Esophagus squamous epithelium (tissue), 5 donors: ENCODE results near the gene ZNF525. TPM values are rescaled to one million over a fixed set of nuclear protein-coding genes. Genes with fewer than 3 reads are reported as not detected.

Experiments
- DNase-seq: peaks from one replicate; lab custom pipeline; 2025; lab: John Stamatoyannopoulos, UW
- H3K27ac ChIP-seq, 4 donors: fragments of 200-600 bp; sonication (generic); one replicate each; pipeline ENCODE4 v1.5.1; 2016 to 2019; ENCODE audit warnings: mild to moderate bottlenecking in 1 of 4
- H3K27me3 ChIP-seq, 4 donors: fragments of 200-600 bp; sonication (generic); 1 replicate in 3 of 4; 2 replicates in 1 of 4; pipeline versions ENCODE4 v1.5.1 to v1.6.0; 2017 to 2021; ENCODE audit warnings: antibody characterized with exemption in 1 of 4
- H3K36me3 ChIP-seq, 3 donors: fragments of 200-600 bp; sonication (generic); one replicate each; pipeline ENCODE4 v1.5.1; 2016 to 2019
- H3K4me1 ChIP-seq, 3 donors: fragments of 200-600 bp; sonication (generic); one replicate each; pipeline ENCODE4 v1.5.1; 2017 to 2019
- H3K4me3 ChIP-seq, 4 donors: fragments of 200-600 bp; sonication (generic); 1 replicate in 3 of 4; 2 replicates in 1 of 4; pipeline ENCODE4 v1.5.1; 2016 to 2019; ENCODE audit warnings: mild to moderate bottlenecking in 2 of 4, moderate library complexity in 1 of 4
- H3K9me3 ChIP-seq, 3 donors: fragments of 200-600 bp; sonication (generic); one replicate each; pipeline ENCODE4 v1.5.1; 2016 to 2019
- POLR2A ChIP-seq, 4 donors: fragments of 450-650 bp; IDR thresholded peaks; one replicate each; pipeline ENCODE4 v1.6.1; 2017; ENCODE audit warnings: antibody characterized with exemption in 4 of 4, mild to moderate bottlenecking in 4 of 4, moderate library complexity in 3 of 4
- WGBS, 2 donors: methylation state at CpG; one replicate each; pipeline ENCODE4 v1.1.5; 2018; 5-methylcytosine and 5-hydroxymethylcytosine counted together
- intact Hi-C: fragments of 100-400 bp; cut with DNase I; formaldehyde crosslinking; loops from one replicate; pipeline ENCODE4 v1.15.0; 2022
- total RNA-seq, 4 donors: library from RNA; depleted of rRNA; stranded (reverse); fragments of >200 nt; gene quantifications; one replicate each; pipeline ENCODE4 v1.1.0, GENCODE V29; 2016
- TF ChIP-seq, protein P1 (sequence below), 6 experiments: fragments of 450-650 bp in 4 of 6; fragments of 200-600 bp in 2 of 6; sonication (generic) in 2 of 6; IDR thresholded peaks; one replicate each; pipeline ENCODE4 v1.5.1; 2016 to 2019; ENCODE audit warnings: antibody characterized with exemption in 6 of 6, mild to moderate bottlenecking in 4 of 6, moderate library complexity in 4 of 6
- donor health status: DM: yes; HTN: yes; CAD: no.

ZNF525 gene
- total RNA-seq, 4 donors from 2014 or later = 2.3 to 17.4 (median 6.2) TPM

DNA sequence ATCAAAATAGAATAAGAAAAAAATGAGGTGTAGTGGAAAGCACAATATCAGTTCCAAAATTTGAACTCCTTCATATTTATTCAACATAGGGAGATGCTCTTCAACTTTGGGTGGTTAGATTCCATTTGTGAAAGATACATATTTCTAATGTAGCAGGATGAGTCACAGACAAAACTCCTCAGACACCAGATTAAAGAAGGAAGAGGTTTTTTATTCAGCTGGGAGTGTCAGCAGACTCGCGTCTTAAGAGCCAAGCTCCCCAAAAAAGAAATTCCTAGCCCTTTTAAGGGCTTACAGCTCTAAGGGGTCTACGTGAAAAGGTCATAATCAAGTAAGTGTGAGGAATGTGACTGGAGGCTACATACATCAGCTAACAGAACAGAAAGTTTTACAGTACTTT lies 22.7 kb downstream of the ZNF525 start:
- peaks cover 0 to 87% (median 47%) of the 10 kb centered on the region in 3 donors for H3K9me3 ChIP-seq
- WGBS, 2 donors = 69 to 85% methylated on average over 3 of the region's 3 CpGs

DNA sequence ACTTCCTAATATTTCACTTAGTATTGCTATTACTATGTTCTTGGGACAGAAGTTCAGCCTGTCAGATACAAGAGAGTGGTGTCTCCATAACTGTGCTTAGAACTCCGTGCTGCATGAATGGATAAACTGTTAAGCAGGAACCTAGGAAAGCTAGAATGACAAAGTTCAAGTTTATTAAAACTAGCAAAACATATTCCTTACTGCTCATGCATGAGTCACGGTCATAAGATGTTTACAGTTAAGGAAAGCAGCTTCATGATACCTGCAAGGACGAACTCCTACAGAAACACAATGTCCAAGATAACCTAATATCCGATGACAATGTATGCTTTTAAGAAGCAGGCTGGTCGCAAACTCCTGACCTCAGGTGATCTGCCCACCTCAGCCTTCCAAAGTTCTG lies 23.4 kb downstream of the ZNF525 start:
- 89% methylated on average over 5 of the region's 5 CpGs for WGBS, 2 donors
- TF ChIP-seq, protein P1, sequence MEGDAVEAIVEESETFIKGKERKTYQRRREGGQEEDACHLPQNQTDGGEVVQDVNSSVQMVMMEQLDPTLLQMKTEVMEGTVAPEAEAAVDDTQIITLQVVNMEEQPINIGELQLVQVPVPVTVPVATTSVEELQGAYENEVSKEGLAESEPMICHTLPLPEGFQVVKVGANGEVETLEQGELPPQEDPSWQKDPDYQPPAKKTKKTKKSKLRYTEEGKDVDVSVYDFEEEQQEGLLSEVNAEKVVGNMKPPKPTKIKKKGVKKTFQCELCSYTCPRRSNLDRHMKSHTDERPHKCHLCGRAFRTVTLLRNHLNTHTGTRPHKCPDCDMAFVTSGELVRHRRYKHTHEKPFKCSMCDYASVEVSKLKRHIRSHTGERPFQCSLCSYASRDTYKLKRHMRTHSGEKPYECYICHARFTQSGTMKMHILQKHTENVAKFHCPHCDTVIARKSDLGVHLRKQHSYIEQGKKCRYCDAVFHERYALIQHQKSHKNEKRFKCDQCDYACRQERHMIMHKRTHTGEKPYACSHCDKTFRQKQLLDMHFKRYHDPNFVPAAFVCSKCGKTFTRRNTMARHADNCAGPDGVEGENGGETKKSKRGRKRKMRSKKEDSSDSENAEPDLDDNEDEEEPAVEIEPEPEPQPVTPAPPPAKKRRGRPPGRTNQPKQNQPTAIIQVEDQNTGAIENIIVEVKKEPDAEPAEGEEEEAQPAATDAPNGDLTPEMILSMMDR (IDR thresholded peaks at IDR 0.05) = no peak
- no peak for TF ChIP-seq POLR2A (IDR thresholded peaks at IDR 0.05)
- peaks cover 0 to 79% (median 43%) of the 10 kb centered on the region in 3 donors for H3K9me3 ChIP-seq

More for the DNA sequence above, 22.7 kb downstream of the ZNF525 start:
- intact Hi-C loops = no loop called here
- no peak for TF ChIP-seq POLR2A (IDR thresholded peaks at IDR 0.05)
- Histone ChIP-seq H3K36me3 (peaks cover 0 to 21% (median 0%) of the 10 kb centered on the region in 3 donors), H3K27me3 (no peaks in the 10 kb centered on the region), H3K27ac (no peak overlapping the region), H3K4me1 (no peaks in the 10 kb centered on the region), H3K4me3 (no peak overlapping the region)
- DNase-seq = no peak

DNA sequence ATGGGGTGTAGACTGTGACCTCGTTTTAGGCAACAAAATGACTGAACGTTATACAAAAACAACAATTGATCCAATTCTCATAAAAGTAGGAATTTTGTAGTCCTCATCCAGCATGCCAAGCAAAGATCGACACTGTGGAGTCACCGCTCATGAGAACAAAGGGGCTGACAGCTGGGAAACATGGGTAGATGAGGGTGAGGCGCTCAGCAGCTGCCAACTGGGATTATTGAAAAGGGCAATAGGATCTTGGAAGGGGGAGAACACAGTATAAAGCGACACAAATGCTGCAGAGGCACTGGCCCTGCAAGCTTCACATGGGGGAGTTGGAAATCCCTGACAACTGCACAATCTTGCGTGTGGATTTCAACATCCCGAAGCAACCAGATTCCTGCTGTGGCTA lies 24.1 kb downstream of the ZNF525 start:
- intact Hi-C loops = no loop called here
- 47 to 79% methylated on average over 8 of the region's 8 CpGs for WGBS, 2 donors
- H3K4me3 ChIP-seq = no peak overlapping the region

More for the DNA sequence above, 23.4 kb downstream of the ZNF525 start:
- Histone ChIP-seq H3K4me1 (peaks cover 0 to under 1% (median 0%) of the 10 kb centered on the region in 3 donors), H3K36me3 (peaks cover 0 to 21% (median 0%) of the 10 kb centered on the region in 3 donors), H3K27ac (no peak overlapping the region), H3K27me3 (no peaks in the 10 kb centered on the region), H3K4me3 (no peak overlapping the region)
- intact Hi-C loops = no loop called here
- no peak for DNase-seq

DNA sequence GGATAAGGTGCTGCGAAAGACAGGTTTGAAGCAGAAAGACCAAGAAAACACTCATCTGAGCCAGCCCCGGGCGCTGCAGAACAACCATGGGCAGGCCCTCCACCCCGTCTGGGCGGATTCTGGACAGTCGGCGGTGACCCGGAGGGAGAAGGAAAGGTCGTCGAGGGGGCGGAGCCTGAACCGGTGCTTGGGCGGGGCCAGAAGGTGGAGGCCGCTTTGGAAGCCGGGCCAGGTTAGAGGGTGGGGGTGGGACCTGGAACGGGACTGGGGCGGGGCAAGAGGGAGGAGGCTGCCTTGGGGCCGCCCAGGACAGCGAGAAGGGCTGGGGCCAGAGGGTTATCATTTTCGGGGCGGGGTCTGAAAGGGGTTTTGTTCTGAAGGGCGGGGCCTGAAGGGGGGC lies 24.5 kb downstream of the ZNF525 start:
- no peak for DNase-seq
- 15 to 55% methylated on average over 4 to 17 of the region's 22 CpGs for WGBS, 2 donors

More for the DNA sequence above, 24.1 kb downstream of the ZNF525 start:
- Histone ChIP-seq H3K27me3 (no peaks in the 10 kb centered on the region), H3K27ac (no peak overlapping the region), H3K4me1 (peaks cover 3 to 7% (median 5%) of the 10 kb centered on the region in 3 donors), H3K9me3 (peaks cover 0 to 73% (median 37%) of the 10 kb centered on the region in 3 donors), H3K36me3 (peaks cover 0 to 20% (median 0%) of the 10 kb centered on the region in 3 donors)
- TF ChIP-seq, protein P1 (IDR thresholded peaks at IDR 0.05) = no peak
- no peak for TF ChIP-seq POLR2A (IDR thresholded peaks at IDR 0.05)
- no peak for DNase-seq

DNA sequence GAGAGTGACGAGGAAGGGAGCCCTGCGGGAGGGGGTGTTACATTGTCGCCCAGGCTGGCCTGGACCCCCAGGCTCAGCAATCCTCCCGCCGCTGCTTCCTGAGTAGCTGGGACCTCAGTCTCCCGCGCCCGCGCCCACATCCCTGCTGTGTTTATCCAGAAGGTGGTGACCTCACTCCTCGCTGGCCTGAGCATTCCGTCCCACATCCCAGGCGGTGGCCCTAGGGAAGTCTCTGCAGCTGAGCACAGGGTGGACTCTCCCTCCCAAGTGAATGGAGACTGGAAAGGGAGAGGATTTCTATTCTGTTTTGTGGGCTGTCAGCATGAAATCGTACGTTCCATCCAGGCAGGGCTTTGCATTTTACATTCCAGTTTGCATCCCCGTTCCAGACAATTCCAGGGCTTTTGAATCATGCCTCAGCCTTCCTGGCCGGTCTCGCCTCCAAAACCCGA lies 29.0 kb downstream of the ZNF525 start:
- Histone ChIP-seq H3K4me1 (peaks cover 3 to 30% (median 5%) of the 10 kb centered on the region in 3 donors), H3K9me3 (peaks cover 0 to 34% (median 10%) of the 10 kb centered on the region in 3 donors), H3K4me3 (peak overlapping the region; percentile 66 to 76 (median 73)), H3K27ac (peak overlapping the region; percentile 87 to 92 (median 90)), H3K27me3 (no peaks in the 10 kb centered on the region), H3K36me3 (peaks cover 0 to 19% (median 10%) of the 10 kb centered on the region in 3 donors)
- intact Hi-C loops = no loop called here
- no peak for DNase-seq
- TF ChIP-seq, protein P1 (IDR thresholded peaks at IDR 0.05) = no peak
- no peak for TF ChIP-seq POLR2A (IDR thresholded peaks at IDR 0.05)
- WGBS, 2 donors = 5 to 13% methylated on average over 3 to 13 of the region's 18 CpGs

More for the DNA sequence above, 24.5 kb downstream of the ZNF525 start:
- intact Hi-C loops = no loop called here
- Histone ChIP-seq H3K4me1 (peaks cover 3 to 10% (median 5%) of the 10 kb centered on the region in 3 donors), H3K36me3 (peaks cover 0 to 16% (median 0%) of the 10 kb centered on the region in 3 donors), H3K27me3 (no peaks in the 10 kb centered on the region), H3K9me3 (peaks cover 0 to 69% (median 35%) of the 10 kb centered on the region in 3 donors), H3K4me3 (no peak overlapping the region), H3K27ac (no peak overlapping the region)
- TF ChIP-seq POLR2A (IDR thresholded peaks at IDR 0.05) = no peak
- TF ChIP-seq, protein P1 (IDR thresholded peaks at IDR 0.05) = no peak
